ENCODE results near the gene KRT35.

The KRT35 gene

GRCh38 chr17:41512546-41513167 is 31.7 kb upstream of the KRT35 start:
- in situ Hi-C loops (cut with MboI; ENCODE audit: low sequenced_read_pairs) = no loop called here

- in situ Hi-C loops (cut with MboI; ENCODE audit: low sequenced_read_pairs) = no loop called here
Observed at GRCh38 chr17:41511716-41512115, 30.8 kb upstream of the KRT35 start.

GRCh38 chr17:41511116-41511515 is 30.2 kb upstream of the KRT35 start:
- in situ Hi-C loops (cut with MboI; ENCODE audit: low sequenced_read_pairs) = no loop called here

- in situ Hi-C loops (cut with MboI; ENCODE audit: low sequenced_read_pairs) = no loop called here
Observed at GRCh38 chr17:41510251-41511065, 29.5 kb upstream of the KRT35 start.

GRCh38 chr17:41507315-41507880 is 26.4 kb upstream of the KRT35 start:
- in situ Hi-C loops (cut with MboI; ENCODE audit: low sequenced_read_pairs) = no loop called here

GRCh38 chr17:41505809-41506767 is 25.1 kb upstream of the KRT35 start:
- in situ Hi-C loops (cut with MboI; ENCODE audit: low sequenced_read_pairs) = no loop called here

- in situ Hi-C loops (cut with MboI; ENCODE audit: low sequenced_read_pairs) = no loop called here
Observed at GRCh38 chr17:41505007-41505808, 24.3 kb upstream of the KRT35 start, which contains the start of gene KRT13. Gene KRT13 (minus strand): TSS chr17:41505612. CDS start chr17:41505550, 62 bp downstream.

- in situ Hi-C loops (cut with MboI; ENCODE audit: low sequenced_read_pairs) = no loop called here
Observed at GRCh38 chr17:41504246-41504977, 23.5 kb upstream of the KRT35 start.

GRCh38 chr17:41503202-41503601 is 22.3 kb upstream of the KRT35 start:
- in situ Hi-C loops (cut with MboI; ENCODE audit: low sequenced_read_pairs) = no loop called here

- in situ Hi-C loops (cut with MboI; ENCODE audit: low sequenced_read_pairs) = no loop called here
Observed at GRCh38 chr17:41500131-41500911, 19.4 kb upstream of the KRT35 start.

GRCh38 chr17:41499714-41500113 is 18.8 kb upstream of the KRT35 start:
- in situ Hi-C loops (cut with MboI; ENCODE audit: low sequenced_read_pairs) = no loop called here

GRCh38 chr17:41498276-41498675 is 17.3 kb upstream of the KRT35 start:
- in situ Hi-C loops (cut with MboI; ENCODE audit: low sequenced_read_pairs) = no loop called here

GRCh38 chr17:41496803-41497484 is 16.0 kb upstream of the KRT35 start:
- in situ Hi-C loops (cut with MboI; ENCODE audit: low sequenced_read_pairs) = no loop called here

- in situ Hi-C loops (cut with MboI; ENCODE audit: low sequenced_read_pairs) = no loop called here
Observed at GRCh38 chr17:41494524-41494923, 13.6 kb upstream of the KRT35 start.

- in situ Hi-C loops (cut with MboI; ENCODE audit: low sequenced_read_pairs) = no loop called here
Observed at GRCh38 chr17:41492771-41493170, 11.8 kb upstream of the KRT35 start.

- in situ Hi-C loops (cut with MboI; ENCODE audit: low sequenced_read_pairs) = no loop called here
Observed at GRCh38 chr17:41492351-41492750, 11.4 kb upstream of the KRT35 start.

GRCh38 chr17:41491476-41491875 is 10.5 kb upstream of the KRT35 start:
- in situ Hi-C loops (cut with MboI; ENCODE audit: low sequenced_read_pairs) = no loop called here

Measured in HL-60/S4 (cell line).